ENCODE results near the gene ZNHIT2.

Gene ZNHIT2

GRCh38 chr11:65132988-65133700 lies 15.6 kb upstream of the ZNHIT2 start:
- FAIRE-seq (no peak), DNase-seq (ENCODE audit: insufficient read length) (no peak)
- TF ChIP-seq TAF1 (IDR thresholded peaks at IDR 0.05; ENCODE audit: borderline replicate concordance, low read depth, low read length) (no peak), POLR2AphosphoS5 (IDR thresholded peaks at IDR 0.05; ENCODE audit: low read depth, low read length) (no peak), POLR2A (IDR thresholded peaks at IDR 0.05; ENCODE audit: low read depth, low read length) (no peak)

- DNase-seq (ENCODE audit: insufficient read length) (no peak), FAIRE-seq (no peak)
- TF ChIP-seq TAF1 (IDR thresholded peaks at IDR 0.05; ENCODE audit: borderline replicate concordance, low read depth, low read length): no peak
- TF ChIP-seq POLR2A (IDR thresholded peaks at IDR 0.05; ENCODE audit: low read depth, low read length): peak; percentile 67; the same call in 1 of the 2 replicates
- peak; percentile 66; the same call in 1 of the 2 replicates for TF ChIP-seq POLR2AphosphoS5 (IDR thresholded peaks at IDR 0.05; ENCODE audit: low read depth, low read length)
Observed at GRCh38 chr11:65132238-65132987, 14.9 kb upstream of the ZNHIT2 start.

GRCh38 chr11:65131895-65132237 lies 14.4 kb upstream of the ZNHIT2 start:
- DNase-seq (ENCODE audit: insufficient read length) (no peak), FAIRE-seq (peak; percentile 85)
- no peak for TF ChIP-seq TAF1 (IDR thresholded peaks at IDR 0.05; ENCODE audit: borderline replicate concordance, low read depth, low read length)
- no peak for TF ChIP-seq POLR2AphosphoS5 (IDR thresholded peaks at IDR 0.05; ENCODE audit: low read depth, low read length)

- DNase-seq (ENCODE audit: insufficient read length): no peak
- no peak for FAIRE-seq
- TF ChIP-seq TAF1 (IDR thresholded peaks at IDR 0.05; ENCODE audit: borderline replicate concordance, low read depth, low read length) (no peak), POLR2AphosphoS5 (IDR thresholded peaks at IDR 0.05; ENCODE audit: low read depth, low read length) (no peak), POLR2A (IDR thresholded peaks at IDR 0.05; ENCODE audit: low read depth, low read length) (no peak)
Observed at GRCh38 chr11:65131417-65131776, 13.9 kb upstream of the ZNHIT2 start.

- FAIRE-seq (peak; percentile 17), DNase-seq (ENCODE audit: insufficient read length) (no peak)
- no peak for TF ChIP-seq TAF1 (IDR thresholded peaks at IDR 0.05; ENCODE audit: borderline replicate concordance, low read depth, low read length)
- TF ChIP-seq POLR2AphosphoS5 (IDR thresholded peaks at IDR 0.05; ENCODE audit: low read depth, low read length): no peak
- TF ChIP-seq POLR2A (IDR thresholded peaks at IDR 0.05; ENCODE audit: low read depth, low read length): no peak
Observed at GRCh38 chr11:65130631-65131416, 13.3 kb upstream of the ZNHIT2 start.

GRCh38 chr11:65129649-65130441 lies 12.3 kb upstream of the ZNHIT2 start:
- TF ChIP-seq TAF1 (IDR thresholded peaks at IDR 0.05; ENCODE audit: borderline replicate concordance, low read depth, low read length) (no peak), POLR2AphosphoS5 (IDR thresholded peaks at IDR 0.05; ENCODE audit: low read depth, low read length) (no peak), POLR2A (IDR thresholded peaks at IDR 0.05; ENCODE audit: low read depth, low read length) (no peak)
- DNase-seq (ENCODE audit: insufficient read length): no peak
- no peak for FAIRE-seq

GRCh38 chr11:65128182-65129145 lies 11.0 kb upstream of the ZNHIT2 start:
- no peak for FAIRE-seq
- TF ChIP-seq POLR2A (IDR thresholded peaks at IDR 0.05; ENCODE audit: low read depth, low read length) (peak; percentile 13; the same call in 1 of the 2 replicates), POLR2AphosphoS5 (IDR thresholded peaks at IDR 0.05; ENCODE audit: low read depth, low read length) (peak; percentile 4), TAF1 (IDR thresholded peaks at IDR 0.05; ENCODE audit: borderline replicate concordance, low read depth, low read length) (no peak)
- DNase-seq (ENCODE audit: insufficient read length): no peak

- TF ChIP-seq TAF1 (IDR thresholded peaks at IDR 0.05; ENCODE audit: borderline replicate concordance, low read depth, low read length): no peak
- DNase-seq (ENCODE audit: insufficient read length) (no peak), FAIRE-seq (no peak)
Observed at GRCh38 chr11:65127473-65128181, 10.1 kb upstream of the ZNHIT2 start.

- DNase-seq (ENCODE audit: insufficient read length) (no peak), FAIRE-seq (peak; percentile 42)
- TF ChIP-seq TAF1 (IDR thresholded peaks at IDR 0.05; ENCODE audit: borderline replicate concordance, low read depth, low read length) (no peak), POLR2A (IDR thresholded peaks at IDR 0.05; ENCODE audit: low read depth, low read length) (peak; percentile 48; the same call in 1 of the 2 replicates), POLR2AphosphoS5 (IDR thresholded peaks at IDR 0.05; ENCODE audit: low read depth, low read length) (0 out of 2 replicates have a peak, but pooled peaks have one; percentile 45)
Observed at GRCh38 chr11:65126624-65127274, 9.2 kb upstream of the ZNHIT2 start.
